PC-9 (cell line): ENCODE results near the gene HEY2.

Source experiments
- CTCF ChIP-seq: fragments of 200-600 bp; sonication (generic); conservative IDR thresholded peaks from 2 replicates; pipeline ENCODE4 v1.6.1; 2017; ENCODE audit warnings: mixed run types, antibody characterized with exemption, mild to moderate bottlenecking, moderate library complexity
- EZH2 ChIP-seq: fragments of 200-600 bp; sonication (generic); IDR thresholded peaks from 2 replicates; pipeline ENCODE4 v1.8.0; 2017; ENCODE audit warnings: antibody characterized with exemption, low read depth

GRCh38 chr6:125808060-125808459 is 58.6 kb downstream of the HEY2 start:
- TF ChIP-seq EZH2 (no peak), CTCF (no peak)
